Activated CD8-positive, alpha-beta memory T cell treated with anti-CD3 and anti-CD28 coated beads, Interleukin-2, amount 10 ng/mL, durations not matched to agents 7 days and 5 days (primary cell): ENCODE measurements around the gene AGAP1. TPM values are rescaled to one million over a fixed set of nuclear protein-coding genes. Genes with fewer than 3 reads are reported as not detected.

Source experiments
- ATAC-seq: fragments of 150-1000 bp; cut with Tn5 transposase; one replicate; pipeline ENCODE4 v1.10.0; 2021; ENCODE audit warnings: moderate library complexity
- CTCF ChIA-PET: fragments of 350-600 bp; sonication (Branson Sonifier 250); formaldehyde crosslinking; loops from one replicate; lab custom pipeline; 2021; ENCODE audit warnings: antibody characterized with exemption; lab: Charles Lee
- DNase-seq: peaks from one replicate; pipeline ENCODE4 v3.0.0-alpha.2; 2020
- H3K27ac Mint-ChIP-seq: one replicate; pipeline ENCODE4 v1.8.0; 2021; ENCODE audit warnings: mild to moderate bottlenecking, mixed read lengths
- H3K27me3 Mint-ChIP-seq: one replicate; pipeline ENCODE4 v1.8.0; 2021; ENCODE audit warnings: mixed read lengths
- H3K36me3 Mint-ChIP-seq: one replicate; pipeline ENCODE4 v1.8.0; 2021; ENCODE audit warnings: mild to moderate bottlenecking, mixed read lengths
- H3K4me1 Mint-ChIP-seq: one replicate; pipeline ENCODE4 v1.8.0; 2021; ENCODE audit warnings: mixed read lengths
- H3K4me3 Mint-ChIP-seq: one replicate; pipeline ENCODE4 v1.8.0; 2021; ENCODE audit warnings: mild to moderate bottlenecking, moderate library complexity, mixed read lengths
- H3K9me3 Mint-ChIP-seq: one replicate; pipeline ENCODE4 v1.8.0; 2022; ENCODE audit warnings: low read depth, mixed read lengths
- total RNA-seq, 2 experiments: library from RNA; stranded (reverse); gene quantifications; one replicate each; pipeline ENCODE4 v1.2.3, GENCODE V29; 2021

Gene AGAP1
- total RNA-seq, 2 experiments from 2014 or later: 0.75 to 1.8 TPM

DNA sequence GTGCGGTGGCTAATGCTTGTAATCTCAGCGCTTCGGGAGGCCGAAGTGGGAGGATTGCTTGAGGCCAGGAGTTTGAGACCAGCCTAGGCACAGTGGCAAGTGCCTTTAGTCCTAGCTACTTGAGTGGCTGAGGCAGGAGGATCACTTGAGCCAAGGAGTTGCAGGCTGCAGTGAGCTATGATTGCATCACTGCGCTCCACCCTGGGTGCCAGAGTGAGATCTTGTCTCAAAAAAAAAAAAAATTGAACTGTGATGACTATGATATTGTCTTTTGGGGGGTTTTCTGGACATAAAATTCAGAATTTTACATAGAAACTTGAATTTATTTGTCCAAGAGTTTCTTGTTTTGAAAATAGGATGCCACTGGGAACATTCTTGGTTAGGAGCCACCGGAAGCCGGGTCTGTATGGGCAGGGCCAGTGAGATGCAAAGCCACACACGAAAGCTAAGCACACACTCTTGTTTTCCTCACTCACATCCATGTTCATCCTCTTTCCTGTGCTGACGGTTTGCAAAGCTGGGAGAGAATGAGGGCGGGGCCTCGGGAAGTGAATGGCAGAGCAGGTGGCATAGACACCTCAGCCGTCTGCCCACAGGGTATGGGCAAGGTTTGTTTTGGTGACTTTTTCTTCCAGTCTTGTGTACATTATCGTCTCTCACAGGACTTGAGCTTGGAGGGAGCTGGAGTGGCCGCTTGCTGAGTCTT is 12.6 kb downstream of the AGAP1 start:
- Mint-ChIP-seq H3K4me1 (peaks cover 6% of the 10 kb centered on the region), H3K36me3 (no peaks in the 10 kb centered on the region), H3K27ac (no peak overlapping the region), H3K27me3 (peaks cover 31% of the 10 kb centered on the region), H3K4me3 (no peak overlapping the region), H3K9me3 (no peaks in the 10 kb centered on the region)
- ATAC-seq: no peak
- DNase-seq: no peak
- CTCF ChIA-PET: no interaction called here

DNA sequence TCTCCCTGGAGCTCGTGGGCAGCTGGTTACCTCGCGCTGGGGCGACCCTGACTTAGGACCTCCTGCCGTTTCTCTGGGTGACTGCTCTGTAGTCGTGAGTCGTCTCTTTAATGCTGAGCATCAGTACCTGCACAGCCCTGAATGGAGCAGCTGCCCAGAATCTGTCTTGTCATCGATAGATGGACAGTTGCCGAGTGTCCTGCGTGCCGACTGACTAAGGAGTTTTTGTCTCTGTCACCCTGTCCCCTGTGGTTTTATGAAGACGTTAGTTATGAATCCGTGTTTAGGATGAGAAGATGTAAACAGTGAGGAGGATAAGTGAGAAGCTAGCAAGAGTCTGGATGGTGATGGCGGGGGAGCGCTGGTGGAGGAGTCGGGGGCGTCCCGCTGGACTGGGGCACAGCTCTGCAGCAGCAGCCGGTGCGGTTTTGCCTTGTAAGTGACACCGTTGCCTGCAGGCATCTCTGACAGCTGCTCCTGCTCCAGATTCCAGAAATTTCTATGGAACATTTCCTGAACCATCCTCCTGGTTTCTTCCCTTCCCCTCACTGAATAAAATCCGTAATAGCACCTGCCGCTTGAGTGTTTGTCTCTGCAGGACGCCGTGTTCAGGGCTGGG is 13.3 kb downstream of the AGAP1 start:
- peaks cover 26% of the 10 kb centered on the region for H3K27me3 Mint-ChIP-seq
- no peaks in the 10 kb centered on the region for H3K4me1 Mint-ChIP-seq
- no peak overlapping the region for H3K4me3 Mint-ChIP-seq
- CTCF ChIA-PET: no interaction called here
- DNase-seq (no peak), ATAC-seq (no peak)
- H3K36me3 Mint-ChIP-seq: no peaks in the 10 kb centered on the region
- no peak overlapping the region for H3K27ac Mint-ChIP-seq
- H3K9me3 Mint-ChIP-seq: no peaks in the 10 kb centered on the region

DNA sequence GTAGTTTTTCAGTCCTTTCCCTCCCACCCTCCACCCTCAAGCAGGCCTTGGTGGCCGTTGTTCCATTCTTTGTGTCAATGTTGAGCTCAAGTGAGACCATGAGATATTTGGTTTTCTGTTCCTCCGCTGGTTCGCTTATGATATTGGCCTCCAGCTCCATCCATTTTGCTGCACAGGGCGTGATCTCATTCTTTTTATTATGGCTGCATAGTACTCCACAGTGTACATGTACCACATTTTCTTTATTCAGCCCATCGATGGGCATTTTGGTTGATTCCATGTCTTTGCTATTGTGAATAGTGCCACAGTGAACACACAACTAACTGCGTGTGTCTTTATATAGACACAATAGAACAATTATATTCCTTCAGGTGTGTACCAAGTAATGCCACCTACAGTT is 14.1 kb downstream of the AGAP1 start:
- H3K4me3 Mint-ChIP-seq: no peak overlapping the region
- no peaks in the 10 kb centered on the region for H3K4me1 Mint-ChIP-seq
- DNase-seq: no peak
- peaks cover 17% of the 10 kb centered on the region for H3K27me3 Mint-ChIP-seq
- ATAC-seq: no peak
- H3K9me3 Mint-ChIP-seq: no peaks in the 10 kb centered on the region
- no peak overlapping the region for H3K27ac Mint-ChIP-seq
- no peaks in the 10 kb centered on the region for H3K36me3 Mint-ChIP-seq
- CTCF ChIA-PET: no interaction called here

DNA sequence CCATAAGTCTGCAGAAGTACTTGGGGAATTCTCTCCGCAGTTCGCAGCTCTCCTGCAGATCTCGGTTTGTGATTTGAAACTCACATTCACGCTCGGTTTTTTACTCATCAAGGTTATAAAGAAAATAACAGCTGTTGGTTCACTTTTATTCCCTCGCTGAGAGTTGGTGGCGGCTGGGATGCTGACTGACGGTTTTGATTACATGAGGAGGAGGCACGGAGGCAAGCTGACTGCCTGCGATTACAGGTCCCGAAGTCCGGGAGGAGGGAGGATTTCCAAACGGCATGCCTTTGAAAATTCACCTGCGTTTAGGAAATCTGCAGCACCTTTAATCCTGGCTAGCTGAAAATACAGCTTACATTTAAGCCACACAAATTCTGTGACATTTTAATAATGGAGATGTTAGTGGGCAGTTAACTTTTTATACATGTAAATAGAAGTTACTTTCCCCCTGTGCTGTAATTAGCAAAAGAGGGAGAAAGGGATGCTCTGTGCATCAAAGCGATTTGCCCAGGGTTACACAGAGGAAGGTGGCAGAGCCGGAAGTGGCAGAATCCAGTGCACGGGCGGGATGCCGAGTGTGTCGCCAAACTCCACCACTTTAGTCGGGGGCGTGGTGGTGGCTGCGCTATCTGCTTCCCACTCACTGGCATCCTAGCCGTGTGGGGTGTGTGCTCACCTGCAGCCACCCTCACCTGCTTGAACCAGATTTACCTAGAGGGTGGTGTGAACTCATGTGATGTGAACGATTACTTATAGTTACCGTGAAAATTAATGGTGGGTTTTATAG is 14.7 kb downstream of the AGAP1 start:
- Mint-ChIP-seq H3K27me3 (peaks cover 13% of the 10 kb centered on the region), H3K27ac (no peak overlapping the region), H3K36me3 (no peaks in the 10 kb centered on the region), H3K4me3 (no peak overlapping the region), H3K9me3 (no peaks in the 10 kb centered on the region), H3K4me1 (no peaks in the 10 kb centered on the region)
- ATAC-seq (no peak), DNase-seq (no peak)
- CTCF ChIA-PET: no interaction called here

DNA sequence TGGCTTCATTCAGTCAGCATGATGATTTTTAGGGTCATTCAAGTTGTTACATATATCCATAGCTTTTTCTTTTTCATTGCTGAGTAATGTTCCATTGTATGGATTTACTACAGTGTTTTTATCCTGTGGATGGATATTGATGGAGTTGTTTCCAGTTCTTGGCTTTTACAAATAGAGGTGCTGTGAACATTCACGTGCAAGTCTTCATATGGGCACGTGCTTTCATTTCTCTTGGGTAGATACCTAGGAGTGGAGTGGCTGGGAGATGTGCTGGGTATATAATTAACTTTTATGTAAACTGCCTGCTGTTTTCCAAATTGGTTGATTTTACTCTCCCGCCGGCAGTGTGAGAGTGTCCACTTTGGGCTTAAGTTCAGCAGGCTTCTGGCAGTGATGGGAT is 16.5 kb downstream of the AGAP1 start:
- Mint-ChIP-seq H3K4me1 (no peaks in the 10 kb centered on the region), H3K9me3 (no peaks in the 10 kb centered on the region), H3K36me3 (no peaks in the 10 kb centered on the region), H3K4me3 (no peak overlapping the region), H3K27me3 (no peaks in the 10 kb centered on the region), H3K27ac (no peak overlapping the region)
- DNase-seq (no peak), ATAC-seq (no peak)
- CTCF ChIA-PET: no interaction called here

DNA sequence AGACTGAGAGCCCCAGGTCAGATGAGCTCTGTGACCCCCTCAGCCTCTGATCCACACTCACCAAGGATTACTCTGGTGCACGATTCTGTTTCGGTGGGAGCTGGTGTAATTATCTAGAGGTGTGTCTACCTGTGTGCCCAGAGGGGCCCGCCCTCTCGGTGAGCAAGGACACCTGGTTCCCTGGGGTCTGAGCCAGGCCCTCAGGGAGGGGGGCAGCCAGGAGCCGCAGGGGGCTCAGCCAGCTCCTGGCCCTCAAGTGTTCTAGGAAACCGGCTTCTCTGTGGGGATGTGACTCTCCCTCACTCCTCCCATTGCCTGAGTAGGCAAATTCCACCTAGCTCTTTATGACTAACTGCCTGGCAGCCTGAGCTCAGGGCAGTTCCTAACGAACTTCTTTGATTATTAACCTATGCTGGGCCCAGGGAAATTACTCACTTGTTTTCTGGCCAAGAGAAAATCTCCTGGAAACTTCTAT is 17.4 kb downstream of the AGAP1 start:
- no peak overlapping the region for H3K4me3 Mint-ChIP-seq
- ATAC-seq (no peak), DNase-seq (no peak)
- CTCF ChIA-PET: no interaction called here
- H3K9me3 Mint-ChIP-seq: no peaks in the 10 kb centered on the region
- no peak overlapping the region for H3K27ac Mint-ChIP-seq
- no peaks in the 10 kb centered on the region for H3K4me1 Mint-ChIP-seq
- no peaks in the 10 kb centered on the region for H3K27me3 Mint-ChIP-seq
- H3K36me3 Mint-ChIP-seq: no peaks in the 10 kb centered on the region

DNA sequence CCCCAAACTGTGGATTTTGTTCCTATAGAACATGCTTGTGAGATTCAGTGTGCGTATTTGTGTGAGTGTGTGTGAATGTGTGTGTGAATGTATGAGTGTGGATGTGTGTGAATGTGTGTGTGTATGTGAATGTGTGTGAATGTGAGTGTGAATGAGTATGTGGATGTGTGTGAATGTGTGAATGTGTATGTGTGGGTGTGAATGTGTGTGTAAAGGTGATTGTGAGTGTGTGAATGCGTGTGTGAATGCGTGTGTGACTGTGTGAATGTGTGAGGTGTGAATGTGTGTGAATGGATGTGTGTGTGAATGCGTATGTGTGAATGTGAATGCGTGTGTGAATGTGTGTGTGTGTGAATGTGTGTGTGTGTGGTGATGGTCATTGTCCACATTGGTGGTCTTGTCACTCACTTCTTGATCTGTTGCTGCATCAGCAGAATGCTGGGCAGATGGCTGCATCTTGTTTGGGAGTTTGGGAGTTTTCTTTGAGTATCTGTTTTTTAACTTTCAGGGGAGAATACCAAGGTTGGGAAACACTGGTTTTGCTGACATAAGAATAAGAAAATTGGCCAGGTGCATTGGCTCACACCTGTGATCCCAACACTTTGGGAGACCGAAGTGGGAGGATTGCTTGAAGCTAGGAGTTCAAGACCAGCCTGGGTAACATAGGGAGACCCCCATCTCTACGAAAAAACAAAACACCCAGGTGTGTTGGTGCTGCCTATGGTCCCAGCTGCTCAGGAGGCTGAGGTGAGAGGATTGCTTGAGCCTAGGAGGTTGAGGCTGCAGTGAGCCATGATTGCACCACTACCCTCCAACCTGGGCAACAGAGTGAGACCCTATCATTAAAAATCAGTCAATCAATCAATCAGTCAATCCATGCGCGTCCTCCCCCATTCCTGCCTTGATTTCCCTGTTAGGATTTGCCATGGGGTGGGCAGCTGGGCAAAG is 18.2 kb downstream of the AGAP1 start:
- no peak for ATAC-seq
- no peak for DNase-seq
- Mint-ChIP-seq H3K27me3 (no peaks in the 10 kb centered on the region), H3K36me3 (no peaks in the 10 kb centered on the region), H3K27ac (no peak overlapping the region), H3K4me1 (no peaks in the 10 kb centered on the region), H3K4me3 (no peak overlapping the region), H3K9me3 (no peaks in the 10 kb centered on the region)
- CTCF ChIA-PET: no interaction called here

DNA sequence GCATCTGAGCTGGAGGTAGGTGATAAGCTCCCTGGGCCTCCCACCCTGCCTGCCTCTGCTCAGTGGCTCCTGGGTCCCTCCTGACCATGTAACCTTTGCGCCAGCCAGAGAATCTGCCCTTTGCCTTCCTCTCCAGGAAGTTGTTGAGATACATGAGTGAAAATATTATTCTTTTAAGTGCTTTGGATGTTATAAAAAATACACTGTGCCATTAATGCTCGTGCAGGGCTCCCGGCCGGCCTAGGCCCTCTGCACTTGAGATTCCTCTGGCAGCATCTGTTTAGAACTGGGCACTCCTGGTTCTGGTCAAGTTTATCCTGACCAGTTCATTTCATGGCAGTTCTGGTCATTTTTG is 18.8 kb downstream of the AGAP1 start:
- Mint-ChIP-seq H3K27ac (no peak overlapping the region), H3K4me1 (no peaks in the 10 kb centered on the region), H3K27me3 (no peaks in the 10 kb centered on the region), H3K9me3 (no peaks in the 10 kb centered on the region), H3K36me3 (no peaks in the 10 kb centered on the region), H3K4me3 (no peak overlapping the region)
- DNase-seq (no peak), ATAC-seq (no peak)
- CTCF ChIA-PET: no interaction called here

DNA sequence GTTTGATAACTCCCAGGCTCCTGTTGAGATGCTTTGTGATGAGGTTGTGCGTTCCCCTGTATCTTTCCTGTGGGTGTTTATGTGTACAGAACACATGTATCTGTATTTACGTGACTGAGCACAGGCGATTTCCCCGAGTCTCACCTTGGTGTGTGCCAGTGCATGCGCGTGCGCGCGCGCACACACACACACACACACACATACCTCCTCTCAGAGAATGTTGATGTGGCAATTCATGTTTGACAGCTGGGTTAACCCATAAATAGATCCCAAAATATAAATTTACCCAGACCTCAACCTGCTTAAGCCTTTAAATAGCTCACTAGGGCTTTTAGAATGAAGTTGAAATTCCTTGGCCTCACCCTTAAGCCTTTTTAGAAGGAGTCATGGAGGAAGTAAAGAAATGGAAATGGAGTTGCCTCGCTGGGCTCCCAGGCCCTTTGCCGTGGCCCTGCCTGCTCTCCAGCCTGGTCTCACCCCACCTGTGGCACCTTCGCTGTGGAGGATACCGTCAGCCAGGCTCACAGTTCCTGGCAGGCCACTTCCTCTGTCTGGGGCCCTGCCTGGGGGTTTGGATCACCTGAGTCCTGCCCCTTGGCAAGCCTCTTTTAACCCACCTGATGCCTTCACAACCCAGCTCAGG is 20.3 kb downstream of the AGAP1 start:
- no peak overlapping the region for H3K27ac Mint-ChIP-seq

DNA sequence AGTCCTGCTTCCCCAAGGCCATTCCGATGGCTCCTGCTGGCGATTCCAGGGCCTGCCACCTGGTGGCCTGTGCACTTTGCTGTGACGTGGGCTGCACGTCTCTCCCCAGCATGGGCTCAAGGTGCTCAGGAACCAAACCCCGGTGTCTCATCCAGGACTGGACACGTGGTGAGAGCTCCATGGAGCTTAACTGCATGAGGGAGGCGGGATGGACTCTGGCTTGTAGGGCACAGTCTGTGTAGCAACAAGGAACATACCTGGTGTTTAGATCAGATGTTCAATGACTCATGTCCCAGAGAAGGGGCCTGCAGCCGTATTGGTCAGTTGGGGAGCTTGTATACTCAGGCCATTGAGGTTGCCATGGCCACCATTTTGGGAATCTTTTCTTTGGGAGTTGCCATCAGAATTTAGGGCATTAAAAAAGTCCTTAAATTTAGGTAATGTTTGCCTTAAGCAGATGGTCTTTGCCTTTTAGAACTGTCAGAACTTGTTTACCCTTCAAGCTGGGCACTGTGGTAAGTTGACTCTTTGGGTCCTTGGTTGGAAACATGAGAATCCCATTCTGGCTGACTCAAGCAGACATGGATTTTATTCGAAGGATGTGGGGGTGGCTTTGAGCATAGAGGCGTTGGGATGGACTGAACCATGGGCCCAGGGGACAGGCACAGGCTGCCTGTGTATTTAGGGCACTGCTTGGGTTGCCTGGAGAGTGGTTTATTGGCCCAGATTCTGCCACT is 21.0 kb downstream of the AGAP1 start:
- Mint-ChIP-seq H3K4me3 (no peak overlapping the region), H3K27ac (no peak overlapping the region), H3K9me3 (no peaks in the 10 kb centered on the region), H3K4me1 (no peaks in the 10 kb centered on the region), H3K27me3 (no peaks in the 10 kb centered on the region), H3K36me3 (no peaks in the 10 kb centered on the region)
- ATAC-seq: no peak
- DNase-seq: no peak
- CTCF ChIA-PET: no interaction called here

More for the DNA sequence above, 20.3 kb downstream of the AGAP1 start:
- ATAC-seq: no peak
- no peak overlapping the region for H3K4me3 Mint-ChIP-seq
- H3K4me1 Mint-ChIP-seq: no peaks in the 10 kb centered on the region
- H3K36me3 Mint-ChIP-seq: no peaks in the 10 kb centered on the region
- no peaks in the 10 kb centered on the region for H3K27me3 Mint-ChIP-seq
- CTCF ChIA-PET: no interaction called here
- no peak for DNase-seq
- no peaks in the 10 kb centered on the region for H3K9me3 Mint-ChIP-seq

DNA sequence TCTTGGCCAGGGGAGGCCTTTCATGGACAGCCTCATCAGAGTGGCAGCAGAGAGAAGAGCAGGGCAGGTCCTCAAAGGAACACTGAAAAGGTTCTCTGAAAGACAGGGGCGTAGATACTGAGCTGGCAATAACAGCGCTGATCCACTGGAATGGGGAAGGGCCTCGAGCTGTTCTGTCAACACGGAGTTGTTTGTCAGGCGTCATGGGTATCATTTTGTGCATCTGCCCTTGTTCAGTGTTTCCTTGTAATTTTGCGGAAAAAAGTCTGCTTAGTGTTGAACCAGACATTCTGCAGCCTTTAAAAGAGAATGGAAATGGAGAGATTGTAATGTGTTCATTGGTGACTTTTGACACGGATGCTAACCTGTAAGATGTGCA is 21.5 kb downstream of the AGAP1 start:
- ATAC-seq: no peak
- H3K27ac Mint-ChIP-seq: no peak overlapping the region
- CTCF ChIA-PET: no interaction called here

DNA sequence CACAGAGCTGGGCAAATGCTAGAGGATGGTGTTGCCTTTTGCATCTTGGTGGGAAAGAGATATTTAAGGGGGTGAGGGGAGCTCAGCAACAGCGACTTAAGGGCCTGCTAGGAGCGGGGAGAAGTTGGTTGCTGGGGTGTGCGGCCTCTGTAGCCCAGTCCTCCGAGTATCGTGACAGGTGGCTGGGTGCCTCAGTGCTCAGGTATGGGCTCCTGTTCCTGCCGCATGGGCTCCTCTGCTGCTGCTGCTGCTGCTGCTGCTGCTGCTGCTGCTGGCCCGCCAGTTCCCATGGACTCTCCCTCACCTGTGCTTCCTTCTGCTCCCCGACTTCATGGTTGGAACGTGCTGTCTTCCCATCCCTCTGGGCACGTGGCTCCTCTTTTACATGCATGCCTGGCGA is 22.0 kb downstream of the AGAP1 start:
- H3K4me1 Mint-ChIP-seq: no peaks in the 10 kb centered on the region
- no peaks in the 10 kb centered on the region for H3K36me3 Mint-ChIP-seq
- H3K27ac Mint-ChIP-seq: no peak overlapping the region
- ATAC-seq: no peak
- CTCF ChIA-PET: no interaction called here
- no peaks in the 10 kb centered on the region for H3K9me3 Mint-ChIP-seq
- no peak for DNase-seq
- no peaks in the 10 kb centered on the region for H3K27me3 Mint-ChIP-seq
- H3K4me3 Mint-ChIP-seq: no peak overlapping the region

More for the DNA sequence above, 21.5 kb downstream of the AGAP1 start:
- H3K4me1 Mint-ChIP-seq: no peaks in the 10 kb centered on the region
- H3K36me3 Mint-ChIP-seq: no peaks in the 10 kb centered on the region
- H3K9me3 Mint-ChIP-seq: no peaks in the 10 kb centered on the region
- H3K27me3 Mint-ChIP-seq: no peaks in the 10 kb centered on the region
- no peak for DNase-seq
- no peak overlapping the region for H3K4me3 Mint-ChIP-seq
